GM19193 (cell line): ENCODE results near the gene WBP2NL.

Experiments used
- POLR2A ChIP-seq: IDR thresholded peaks from 4 replicates; pipeline ENCODE4 v1.6.1; 2011; ENCODE audit not compliant: insufficient read depth, insufficient read length; ENCODE audit errors: extremely low read depth

The WBP2NL gene

DNA sequence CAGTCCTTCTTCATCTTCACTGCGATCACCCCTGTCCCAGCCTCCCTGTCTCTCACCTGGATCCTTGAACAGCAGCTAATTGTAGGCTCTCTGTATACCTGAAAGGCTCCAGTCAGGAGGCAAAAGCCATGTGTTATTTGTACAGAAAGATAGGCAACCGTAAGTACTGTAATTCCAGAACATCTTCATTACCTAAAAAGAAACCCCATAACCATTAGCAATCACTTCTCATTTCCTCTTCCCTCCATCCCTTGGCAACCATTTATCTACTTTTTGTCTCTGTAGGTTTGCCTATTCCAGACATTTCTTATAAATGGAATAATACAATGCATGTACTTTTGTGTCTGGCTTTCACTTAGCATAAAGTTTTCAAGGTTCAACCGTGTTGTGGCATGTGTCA is 54.2 kb downstream of the WBP2NL start:
- no peak for TF ChIP-seq POLR2A

DNA sequence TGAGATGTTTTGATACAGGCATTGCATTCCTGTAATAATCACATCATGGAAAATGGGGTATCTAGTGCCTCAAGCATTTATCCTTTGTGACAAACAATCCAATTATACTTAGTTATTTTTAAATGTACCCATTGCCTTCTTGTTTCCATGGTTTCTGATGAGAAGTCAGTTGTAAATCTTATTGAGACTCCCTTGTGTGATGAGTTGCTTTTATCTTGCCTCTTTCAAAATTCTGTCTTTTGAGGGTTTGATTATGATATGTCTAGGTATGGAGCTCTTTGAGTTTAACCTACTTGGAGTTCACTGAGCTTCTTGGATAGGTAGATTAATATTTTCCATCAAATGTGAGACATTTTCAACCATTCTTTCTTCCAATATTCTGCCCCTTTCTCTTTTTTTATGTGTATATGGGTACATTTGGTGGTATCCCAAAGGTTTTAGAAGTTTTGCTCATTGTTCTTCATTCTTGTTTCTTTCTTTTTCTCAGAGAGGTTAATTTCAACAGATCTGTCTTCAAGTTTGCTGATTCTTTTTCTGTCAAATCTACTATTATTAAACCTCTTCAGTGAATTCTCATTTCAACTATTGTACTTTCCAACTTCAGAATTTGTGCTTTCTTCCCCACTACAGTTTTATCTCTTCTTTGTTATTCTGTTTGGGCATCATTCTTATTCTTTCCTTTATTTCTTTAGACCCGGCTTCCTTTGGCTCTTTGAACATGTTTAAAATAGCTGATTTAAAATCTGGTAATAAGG is 58.3 kb downstream of the WBP2NL start:
- TF ChIP-seq POLR2A, result no peak

DNA sequence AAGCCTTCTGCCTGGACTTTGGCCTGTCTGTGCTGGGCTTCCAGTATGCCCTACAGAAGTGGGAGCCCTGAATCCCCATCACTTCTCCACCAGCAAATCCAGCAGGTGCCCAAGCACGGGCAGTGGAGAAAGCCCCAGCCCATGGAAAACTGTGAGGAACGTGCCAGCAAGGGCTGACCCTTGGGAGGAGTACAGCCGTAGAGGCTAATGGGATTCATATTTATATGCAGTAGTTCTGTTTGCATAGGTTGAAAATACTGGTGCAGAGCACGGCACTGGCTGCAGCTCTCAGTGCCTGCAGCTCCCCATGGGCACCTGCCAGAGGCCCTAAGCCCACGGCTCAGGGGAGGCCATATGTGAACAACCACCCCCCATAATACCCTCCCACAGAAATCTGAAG is 61.9 kb downstream of the WBP2NL start:
- TF ChIP-seq POLR2A, result no peak

GRCh38 chr22:42061041-42061440 is 62.5 kb downstream of the WBP2NL start:
- TF ChIP-seq POLR2A, result no peak

DNA sequence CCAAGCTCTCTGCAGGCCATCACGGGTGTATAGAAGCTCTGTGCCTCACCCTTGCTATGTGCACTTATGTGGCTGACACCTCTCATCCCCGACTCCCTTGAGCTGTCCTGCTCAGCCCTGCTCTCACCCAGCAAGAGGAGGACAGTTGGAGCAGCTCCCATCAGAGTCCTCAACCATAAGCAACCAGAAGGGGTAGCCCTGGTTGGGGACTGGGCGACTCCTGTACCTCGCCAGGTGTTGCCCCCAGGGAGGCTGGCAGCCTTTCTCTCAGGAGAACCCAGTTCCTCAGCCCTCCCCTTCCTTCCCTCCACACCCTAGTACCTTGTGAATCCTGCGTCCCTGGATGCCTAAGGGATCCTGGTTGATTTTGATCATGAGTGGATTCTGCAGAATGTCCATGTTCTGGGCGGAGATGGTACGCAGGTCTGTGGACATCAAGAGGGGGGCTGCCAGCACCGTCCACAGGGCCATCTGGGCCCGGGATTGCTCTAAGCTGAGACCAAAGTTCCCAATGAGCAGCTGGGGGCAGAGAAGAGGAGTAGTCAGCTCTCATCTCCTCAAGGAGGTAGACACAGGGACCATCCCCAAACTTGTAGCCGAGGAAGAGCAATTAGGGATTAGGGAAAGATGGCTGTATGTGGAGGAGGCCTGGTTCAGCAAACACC is 64.0 kb downstream of the WBP2NL start:
- TF ChIP-seq POLR2A, result no peak

GRCh38 chr22:42064629-42065028 is 66.0 kb downstream of the WBP2NL start:
- TF ChIP-seq POLR2A, result no peak

- no peak for TF ChIP-seq POLR2A
Observed at GRCh38 chr22:42065438-42066125, 67.0 kb downstream of the WBP2NL start.

GRCh38 chr22:42066126-42066761 is 67.7 kb downstream of the WBP2NL start:
- TF ChIP-seq POLR2A, result no peak

GRCh38 chr22:42066937-42067336 is 68.3 kb downstream of the WBP2NL start:
- no peak for TF ChIP-seq POLR2A

DNA sequence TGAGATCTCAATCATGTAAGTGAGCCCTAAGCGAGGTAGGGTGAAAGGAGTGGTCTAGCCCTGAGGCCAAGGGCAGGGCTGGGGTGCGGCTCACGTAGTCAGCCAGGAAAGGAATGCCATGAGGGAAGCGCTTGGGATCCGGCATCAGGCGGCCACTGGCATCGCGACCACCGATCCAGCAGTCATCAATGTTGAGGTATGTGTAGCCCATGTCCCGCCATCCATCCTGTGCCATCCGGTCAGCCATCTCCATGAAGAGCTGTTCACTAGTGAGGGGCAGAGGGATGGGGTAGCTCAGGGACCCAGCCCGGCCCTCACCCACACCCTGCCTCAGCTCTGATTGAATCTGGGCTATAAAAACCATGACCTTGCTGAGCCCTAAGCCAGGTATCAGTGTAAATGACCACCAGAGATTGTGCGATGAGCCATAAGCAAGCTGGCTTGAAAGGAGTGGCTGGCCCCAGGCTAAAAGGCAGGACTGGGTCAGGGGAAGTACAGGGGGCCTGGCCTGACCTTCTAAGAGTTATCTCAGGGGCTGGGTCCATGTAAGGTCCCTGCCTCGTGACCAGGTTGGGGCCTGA is 69.2 kb downstream of the WBP2NL start:
- no peak for TF ChIP-seq POLR2A

DNA sequence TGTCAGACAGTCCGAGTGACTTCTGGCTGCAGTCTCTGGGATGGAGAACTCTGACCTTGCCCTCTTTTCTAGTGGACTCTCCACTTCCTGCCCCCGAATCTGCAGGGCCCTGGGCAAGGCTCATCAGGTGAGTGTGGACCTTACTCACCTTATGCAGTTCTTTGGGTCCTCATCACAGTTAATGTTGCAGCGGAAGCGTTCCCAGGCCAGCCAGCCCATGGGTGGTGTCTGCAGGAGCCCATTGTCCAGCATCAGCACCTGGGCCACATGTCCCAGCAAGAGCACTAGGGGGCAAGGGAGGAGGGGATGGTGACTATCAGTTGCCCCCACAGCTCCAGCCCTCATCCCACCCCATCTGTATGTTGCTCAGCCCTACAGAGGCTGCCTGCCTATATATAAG is 69.7 kb downstream of the WBP2NL start:
- no peak for TF ChIP-seq POLR2A

DNA sequence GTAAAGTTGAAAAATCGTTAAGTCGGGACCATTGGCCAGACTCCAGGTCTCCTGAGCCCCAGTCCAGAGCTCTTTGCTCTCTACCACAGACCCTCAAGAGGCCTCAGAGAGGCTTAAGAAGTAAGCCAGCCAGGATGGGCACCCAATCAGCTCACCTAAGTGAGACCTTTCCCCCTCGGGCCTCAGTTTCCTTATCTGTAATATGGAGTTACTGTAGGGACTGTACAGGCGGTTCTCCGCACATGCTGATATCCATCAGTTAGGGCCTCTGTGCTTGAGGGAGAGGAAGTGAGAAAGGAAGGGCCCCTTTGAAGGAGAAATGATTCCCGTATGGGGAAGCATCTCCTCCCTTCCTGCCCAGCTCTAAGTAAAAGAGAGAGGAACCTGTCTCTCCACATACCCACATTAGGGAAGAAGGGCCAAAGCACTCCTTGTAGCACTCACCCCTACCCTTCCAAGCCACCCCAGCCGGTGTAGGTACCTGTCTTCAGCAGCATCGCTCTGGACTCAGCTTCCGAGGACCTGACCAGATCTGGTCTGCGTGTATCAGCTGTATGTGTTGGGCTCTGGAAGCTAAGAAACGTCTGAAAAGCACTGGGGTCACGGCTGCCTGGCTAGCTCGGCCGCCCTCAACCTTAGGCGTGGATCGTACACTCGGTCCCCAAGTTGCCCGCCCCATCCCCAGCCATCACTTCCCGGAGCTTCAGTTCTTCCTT is 71.4 kb downstream of the WBP2NL start:
- no peak for TF ChIP-seq POLR2A

GRCh38 chr22:42070517-42071422 is 72.2 kb downstream of the WBP2NL start, which contains the start of gene NAGA:
Gene NAGA, minus strand, starts transcription at chr22:42070812. Its CDS starts 515 bp downstream, at chr22:42070297.
- TF ChIP-seq POLR2A, result peak; percentile 80
